Tibial nerve (tissue), 4 donors: ENCODE measurements around the gene TCHHL1. TPM values are rescaled to one million over a fixed set of nuclear protein-coding genes. Genes with fewer than 3 reads are reported as not detected.

Source experiments
- DNase-seq, 2 donors: peaks; one replicate each; pipeline ENCODE4 v3.0.0-alpha.2; 2019; ENCODE audit warnings: low spot score in 2 of 2
- H3K27ac ChIP-seq, 4 donors: fragments of 200-600 bp; sonication (generic) in 3 of 4; one replicate each; pipeline ENCODE4 v1.5.1; 2017 to 2019; ENCODE audit warnings: mild to moderate bottlenecking in 1 of 4
- H3K27me3 ChIP-seq, 2 donors: fragments of 200-600 bp; sonication (generic) in 1 of 2; one replicate each; pipeline versions ENCODE4 v1.5.1 to v1.6.0; 2017 to 2019
- H3K36me3 ChIP-seq, 3 donors: fragments of 200-600 bp; sonication (generic); one replicate each; pipeline ENCODE4 v1.5.1; 2018 to 2019
- H3K4me1 ChIP-seq, 4 donors: fragments of 200-600 bp; sonication (generic) in 3 of 4; one replicate each; pipeline ENCODE4 v1.5.1; 2017 to 2019
- H3K4me3 ChIP-seq, 4 donors: fragments of 200-600 bp; sonication (generic) in 3 of 4; one replicate each; pipeline ENCODE4 v1.5.1; 2017 to 2019; ENCODE audit warnings: mild to moderate bottlenecking in 1 of 4, moderate library complexity in 1 of 4
- H3K9me3 ChIP-seq, 4 donors: fragments of 200-600 bp; sonication (generic) in 3 of 4; one replicate each; pipeline ENCODE4 v1.5.1; 2017 to 2019
- EP300 ChIP-seq, 2 donors: sonication (generic); formaldehyde crosslinking; IDR thresholded peaks; one replicate each; pipeline ENCODE4 v1.6.1; 2017; ENCODE audit warnings: antibody characterized with exemption in 2 of 2, mild to moderate bottlenecking in 1 of 2
- POLR2A ChIP-seq, 2 donors: fragments of 450-650 bp; IDR thresholded peaks; one replicate each; pipeline ENCODE4 v1.6.1; 2017; ENCODE audit warnings: antibody characterized with exemption in 2 of 2, mild to moderate bottlenecking in 2 of 2, moderate library complexity in 2 of 2
- WGBS, 2 donors: methylation state at CpG; one replicate each; pipeline ENCODE4 v1.1.5; 2018; 5-methylcytosine and 5-hydroxymethylcytosine counted together
- total RNA-seq, 4 donors: library from RNA; depleted of rRNA; stranded (reverse); fragments of >200 nt; gene quantifications; one replicate each; pipeline ENCODE4 v1.1.0, GENCODE V29; 2016
- TF ChIP-seq, protein P1 (sequence below), 5 experiments: fragments of 200-600 bp in 3 of 5; fragments of 450-650 bp in 2 of 5; sonication (generic) in 3 of 5; IDR thresholded peaks; one replicate each; pipeline ENCODE4 v1.5.1; 2016 to 2019; ENCODE audit warnings: antibody characterized with exemption in 5 of 5, mild to moderate bottlenecking in 3 of 5, moderate library complexity in 2 of 5

TCHHL1 gene
- total RNA-seq, 4 donors from 2014 or later = not detected

DNA sequence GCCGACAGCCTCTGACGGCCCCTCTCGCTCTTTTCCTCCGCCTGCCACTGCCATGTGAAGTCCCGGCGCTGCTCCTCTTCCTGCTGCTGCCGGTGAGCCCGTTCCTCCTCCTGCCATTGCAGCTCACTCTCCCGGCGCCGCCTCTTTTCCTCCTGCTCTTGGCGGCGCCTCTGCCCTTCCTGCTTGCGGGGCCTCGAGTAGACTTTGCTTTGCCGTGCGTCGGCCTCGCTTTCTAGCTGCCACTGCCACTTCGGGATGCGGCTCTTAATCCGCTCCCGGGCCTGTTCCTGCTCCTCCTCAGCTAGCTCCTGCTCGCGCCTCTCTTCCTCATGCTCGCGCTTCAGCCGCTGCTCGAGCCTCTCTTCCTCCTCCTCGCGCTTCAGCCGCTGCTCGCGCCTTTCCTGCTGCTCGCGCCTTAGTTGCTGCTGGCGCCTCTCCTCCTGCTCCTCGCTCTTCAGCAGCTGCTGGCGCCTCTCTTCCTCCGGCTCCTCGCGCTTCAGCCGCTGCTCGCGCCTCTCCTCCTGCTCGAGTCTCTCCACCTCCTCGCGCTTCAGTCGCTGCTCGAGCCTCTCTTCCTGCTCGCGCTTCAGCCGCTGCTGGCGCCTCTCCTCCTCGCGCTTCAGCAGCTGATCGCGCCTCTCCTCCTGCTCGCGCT is 22.1 kb upstream of the TCHHL1 start:
- H3K4me3 ChIP-seq = peak overlapping the region; percentile 5 to 54 (median 28)
- H3K27me3 ChIP-seq = peaks cover 0 to 91% of the 10 kb centered on the region in 2 donors
- no peak for DNase-seq
- H3K36me3 ChIP-seq = no peaks in the 10 kb centered on the region
- H3K9me3 ChIP-seq = peaks cover 0 to 23% (median 2%) of the 10 kb centered on the region in 4 donors
- H3K4me1 ChIP-seq = peaks cover 0 to 53% (median 23%) of the 10 kb centered on the region in 4 donors
- no peak overlapping the region for H3K27ac ChIP-seq
- WGBS, 2 donors = 2 to 3% methylated on average over 60 of the region's 60 CpGs
- no peak for TF ChIP-seq POLR2A (IDR thresholded peaks at IDR 0.05)
- no peak for TF ChIP-seq EP300 (IDR thresholded peaks at IDR 0.05)
- TF ChIP-seq, protein P1, sequence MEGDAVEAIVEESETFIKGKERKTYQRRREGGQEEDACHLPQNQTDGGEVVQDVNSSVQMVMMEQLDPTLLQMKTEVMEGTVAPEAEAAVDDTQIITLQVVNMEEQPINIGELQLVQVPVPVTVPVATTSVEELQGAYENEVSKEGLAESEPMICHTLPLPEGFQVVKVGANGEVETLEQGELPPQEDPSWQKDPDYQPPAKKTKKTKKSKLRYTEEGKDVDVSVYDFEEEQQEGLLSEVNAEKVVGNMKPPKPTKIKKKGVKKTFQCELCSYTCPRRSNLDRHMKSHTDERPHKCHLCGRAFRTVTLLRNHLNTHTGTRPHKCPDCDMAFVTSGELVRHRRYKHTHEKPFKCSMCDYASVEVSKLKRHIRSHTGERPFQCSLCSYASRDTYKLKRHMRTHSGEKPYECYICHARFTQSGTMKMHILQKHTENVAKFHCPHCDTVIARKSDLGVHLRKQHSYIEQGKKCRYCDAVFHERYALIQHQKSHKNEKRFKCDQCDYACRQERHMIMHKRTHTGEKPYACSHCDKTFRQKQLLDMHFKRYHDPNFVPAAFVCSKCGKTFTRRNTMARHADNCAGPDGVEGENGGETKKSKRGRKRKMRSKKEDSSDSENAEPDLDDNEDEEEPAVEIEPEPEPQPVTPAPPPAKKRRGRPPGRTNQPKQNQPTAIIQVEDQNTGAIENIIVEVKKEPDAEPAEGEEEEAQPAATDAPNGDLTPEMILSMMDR (IDR thresholded peaks at IDR 0.05) = no peak

DNA sequence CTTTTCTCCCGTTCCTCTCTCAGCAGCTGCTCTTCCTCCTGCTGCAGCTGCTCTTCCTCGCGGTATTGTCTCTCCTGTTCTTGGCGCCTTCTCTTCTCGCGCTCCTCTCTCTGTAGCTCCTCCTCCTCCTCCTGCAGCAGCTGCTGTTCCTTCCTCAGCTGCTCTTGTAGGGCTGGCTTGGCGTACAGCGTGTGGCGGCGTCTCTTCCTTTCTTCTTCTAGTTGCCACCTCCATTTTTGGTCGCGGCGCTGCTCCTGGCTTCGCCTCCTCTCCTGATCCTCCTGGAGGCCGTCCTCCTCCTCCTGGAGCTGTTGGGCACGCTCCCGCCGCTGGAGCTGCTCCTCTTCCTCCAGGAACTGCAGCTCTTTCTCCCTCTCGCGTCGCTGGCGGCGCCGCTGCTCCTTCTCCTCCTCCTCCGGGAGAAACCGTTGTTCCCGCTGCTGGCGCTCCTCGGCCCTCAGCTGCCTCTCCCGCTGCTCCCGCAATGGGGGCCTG is 21.5 kb upstream of the TCHHL1 start:
- Histone ChIP-seq H3K36me3 (no peaks in the 10 kb centered on the region), H3K9me3 (peaks cover 0 to 23% (median 2%) of the 10 kb centered on the region in 4 donors), H3K4me1 (peaks cover 0 to 53% (median 23%) of the 10 kb centered on the region in 4 donors), H3K27me3 (peaks cover 0 to 91% of the 10 kb centered on the region in 2 donors), H3K4me3 (peak overlapping the region; percentile 5 to 54 (median 28)), H3K27ac (no peak overlapping the region)
- no peak for TF ChIP-seq EP300 (IDR thresholded peaks at IDR 0.05)
- TF ChIP-seq, protein P1 (IDR thresholded peaks at IDR 0.05) = no peak
- no peak for TF ChIP-seq POLR2A (IDR thresholded peaks at IDR 0.05)
- no peak for DNase-seq
- WGBS, 2 donors = 7 to 13% methylated on average over 31 of the region's 31 CpGs

GRCh38 chr1:152109998-152110294 is 21.1 kb upstream of the TCHHL1 start:
- Histone ChIP-seq H3K4me1 (peaks cover 0 to 53% (median 23%) of the 10 kb centered on the region in 4 donors), H3K27ac (no peak overlapping the region), H3K4me3 (peak overlapping the region in 3 of 4 donors; percentile 19 to 54 (median 41)), H3K36me3 (no peaks in the 10 kb centered on the region), H3K27me3 (peaks cover 0 to 90% of the 10 kb centered on the region in 2 donors), H3K9me3 (peaks cover 0 to 23% (median 2%) of the 10 kb centered on the region in 4 donors)
- whole genome bisulfite sequencing, 2 donors = 10 to 26% methylated on average over 15 of the region's 15 CpGs
- TF ChIP-seq POLR2A (IDR thresholded peaks at IDR 0.05) (no peak), EP300 (IDR thresholded peaks at IDR 0.05) (no peak)
- TF ChIP-seq, protein P1 (IDR thresholded peaks at IDR 0.05) = no peak
- DNase-seq = no peak

DNA sequence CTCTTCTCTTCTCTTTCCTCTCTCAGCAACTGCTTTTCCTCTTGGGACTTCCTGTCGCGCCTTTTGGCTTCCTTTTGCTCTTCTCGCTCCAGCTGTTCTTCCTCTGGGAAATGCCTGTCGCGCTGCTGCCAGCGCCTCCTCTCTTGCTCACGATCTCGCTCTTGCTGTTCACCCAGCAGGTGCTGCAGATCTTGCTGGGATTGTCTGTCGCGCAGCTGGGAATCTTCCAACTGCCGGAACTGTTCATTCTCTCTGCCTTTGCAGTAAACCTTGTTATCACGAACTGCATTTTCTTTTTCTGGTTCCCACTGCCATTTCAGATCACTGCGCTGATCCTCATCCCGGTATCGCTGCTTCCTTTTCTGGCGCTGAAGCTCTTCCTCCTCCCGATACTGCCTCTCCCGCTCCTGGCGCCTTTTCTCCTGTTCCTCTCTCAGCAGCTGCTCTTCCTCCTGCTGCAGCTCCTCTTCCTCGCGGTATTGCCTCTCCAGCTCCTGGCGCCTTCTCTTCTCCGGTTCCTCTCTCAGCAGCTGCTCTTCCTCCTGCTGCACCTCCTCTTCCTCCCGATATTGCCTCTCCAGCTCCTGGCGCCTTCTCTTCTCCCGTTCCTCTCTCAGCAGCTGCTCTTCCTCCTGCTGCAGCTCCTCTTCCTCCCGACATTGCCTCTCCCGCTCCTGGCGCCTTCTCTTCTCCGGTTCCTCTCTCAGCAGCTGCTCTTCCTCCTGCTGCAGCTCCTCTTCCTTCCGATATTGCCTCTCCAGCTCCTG is 20.6 kb upstream of the TCHHL1 start:
- Histone ChIP-seq H3K9me3 (peaks cover 0 to 23% (median 2%) of the 10 kb centered on the region in 4 donors), H3K27ac (no peak overlapping the region), H3K36me3 (no peaks in the 10 kb centered on the region), H3K4me3 (peak overlapping the region in 3 of 4 donors; percentile 0 to 54 (median 19)), H3K27me3 (peaks cover 0 to 94% of the 10 kb centered on the region in 2 donors), H3K4me1 (peaks cover 0 to 53% (median 23%) of the 10 kb centered on the region in 4 donors)
- TF ChIP-seq, protein P1 (IDR thresholded peaks at IDR 0.05) = no peak
- TF ChIP-seq EP300 (IDR thresholded peaks at IDR 0.05) = no peak
- no peak for TF ChIP-seq POLR2A (IDR thresholded peaks at IDR 0.05)
- DNase-seq = no peak
- 12 to 24% methylated on average over 31 of the region's 31 CpGs for WGBS, 2 donors

GRCh38 chr1:152108882-152109222 is 20.0 kb upstream of the TCHHL1 start:
- H3K27me3 ChIP-seq = peaks cover 0 to 93% of the 10 kb centered on the region in 2 donors
- peak overlapping the region in 2 of 4 donors; percentile 0 to 54 for H3K4me3 ChIP-seq
- 22 to 28% methylated on average over 28 of the region's 28 CpGs for WGBS, 2 donors

More at GRCh38 chr1:152108882-152109222, 20.0 kb upstream of the TCHHL1 start:
- H3K4me1 ChIP-seq = peaks cover 0 to 53% (median 23%) of the 10 kb centered on the region in 4 donors
- peaks cover 0 to 23% (median 2%) of the 10 kb centered on the region in 4 donors for H3K9me3 ChIP-seq
- H3K36me3 ChIP-seq = no peaks in the 10 kb centered on the region
- TF ChIP-seq, protein P1 (IDR thresholded peaks at IDR 0.05) = no peak
- TF ChIP-seq POLR2A (IDR thresholded peaks at IDR 0.05) = no peak
- no peak for TF ChIP-seq EP300 (IDR thresholded peaks at IDR 0.05)
- no peak overlapping the region for H3K27ac ChIP-seq
- no peak for DNase-seq
